ENCODE measurements around the gene AZIN2.
"Not testable (repeated sequence)": the region's sequence is repeated elsewhere in the genome, so short reads cannot be mapped to it uniquely, and the experiment has no call there.

AZIN2 gene

GRCh38 chr1:33060579-33061083, 20.3 kb upstream of the AZIN2 start:
- no peak for DNase-seq

GRCh38 chr1:33061834-33062233, 19.1 kb upstream of the AZIN2 start:
- no peak for DNase-seq

- not testable (repeated sequence) for DNase-seq
Measured at GRCh38 chr1:33064284-33064683, 16.7 kb upstream of the AZIN2 start.

GRCh38 chr1:33065301-33065700, 15.7 kb upstream of the AZIN2 start:
- no peak for DNase-seq

GRCh38 chr1:33066477-33066876, 14.5 kb upstream of the AZIN2 start:
- not testable (repeated sequence) for DNase-seq

GRCh38 chr1:33068108-33068507, 12.8 kb upstream of the AZIN2 start:
- not testable (repeated sequence) for DNase-seq

- DNase-seq: no peak
Measured at GRCh38 chr1:33070628-33071027, 10.3 kb upstream of the AZIN2 start.

GRCh38 chr1:33072707-33073106, 8.2 kb upstream of the AZIN2 start:
- DNase-seq: no peak

GRCh38 chr1:33074193-33074945, 6.6 kb upstream of the AZIN2 start:
- DNase-seq: no peak

GRCh38 chr1:33078030-33078591, 2.8 kb upstream of the AZIN2 start:
- no peak for DNase-seq

- DNase-seq: no peak
Measured at GRCh38 chr1:33080373-33080772, 580 bp upstream of the AZIN2 start.

- DNase-seq: no peak
Measured at GRCh38 chr1:33081554-33082305, 777 bp downstream of the AZIN2 start.

GRCh38 chr1:33082575-33083108, 1.7 kb downstream of the AZIN2 start:
- no peak for DNase-seq

GRCh38 chr1:33085332-33085731, 4.4 kb downstream of the AZIN2 start:
- DNase-seq: no peak

- peak; percentile 63 for DNase-seq
Measured at GRCh38 chr1:33086384-33086850, 5.5 kb downstream of the AZIN2 start.

GRCh38 chr1:33087677-33088076, 6.7 kb downstream of the AZIN2 start:
- no peak for DNase-seq

- no peak for DNase-seq
Measured at GRCh38 chr1:33088119-33088906, 7.4 kb downstream of the AZIN2 start.

GRCh38 chr1:33089457-33089856, 8.5 kb downstream of the AZIN2 start:
- DNase-seq: no peak

- no peak for DNase-seq
Measured at GRCh38 chr1:33092438-33092837, 11.5 kb downstream of the AZIN2 start.

GRCh38 chr1:33093004-33093403, 12.1 kb downstream of the AZIN2 start:
- DNase-seq: no peak

GRCh38 chr1:33094486-33094885, 13.5 kb downstream of the AZIN2 start:
- no peak for DNase-seq

- peak; percentile 36 for DNase-seq
Measured at GRCh38 chr1:33094971-33095604, 14.1 kb downstream of the AZIN2 start.
